RWPE2 (cell line): ENCODE results near the gene TARBP2.

Experiments used
- ATAC-seq: fragments of 200-7000 bp; cut with Tn5 transposase; 3 replicates; pipeline ENCODE4 v1.9.1; 2021; ENCODE audit warnings: low read depth
- DNase-seq: peaks from one replicate; pipeline ENCODE4 v3.0.0-alpha.2; 2020; ENCODE audit warnings: low spot score
- H3K27ac ChIP-seq: fragments of 450-650 bp; 2 replicates; pipeline ENCODE4 v1.5.1; 2017; ENCODE audit warnings: mild to moderate bottlenecking; ENCODE audit not compliant: poor library complexity, severe bottlenecking
- H3K27me3 ChIP-seq: fragments of 250-450 bp; sonication (Bioruptor Pico); 2 replicates; pipeline ENCODE4 v1.5.1; 2021; ENCODE audit warnings: mild to moderate bottlenecking, moderate library complexity; ENCODE audit not compliant: insufficient read depth, poor library complexity, severe bottlenecking
- H3K36me3 ChIP-seq: fragments of 250-450 bp; sonication (Bioruptor Pico); 2 replicates; pipeline ENCODE4 v1.5.1; 2020; ENCODE audit warnings: low read depth, mild to moderate bottlenecking, moderate library complexity
- H3K4me1 ChIP-seq: fragments of 250-450 bp; sonication (Bioruptor Pico); 2 replicates; pipeline ENCODE4 v1.5.1; 2021; ENCODE audit warnings: mild to moderate bottlenecking, moderate library complexity; ENCODE audit not compliant: insufficient read depth, poor library complexity, severe bottlenecking
- H3K4me3 ChIP-seq: fragments of 250-450 bp; sonication (Bioruptor Pico); 2 replicates; pipeline ENCODE4 v1.5.1; 2021; ENCODE audit warnings: mild to moderate bottlenecking, moderate library complexity; ENCODE audit not compliant: severe bottlenecking
- H3K9me3 ChIP-seq: fragments of 250-450 bp; sonication (Bioruptor Pico); 2 replicates; pipeline ENCODE4 v1.5.1; 2021; ENCODE audit warnings: mild to moderate bottlenecking, moderate library complexity; ENCODE audit not compliant: severe bottlenecking
- CTCF ChIP-seq: fragments of 450-650 bp; IDR thresholded peaks from one replicate; pipeline ENCODE4 v1.5.1; 2017; ENCODE audit warnings: mild to moderate bottlenecking, moderate library complexity; ENCODE audit not compliant: poor library complexity, severe bottlenecking

Gene TARBP2

GRCh38 chr12:53530920-53531319 is 29.8 kb downstream of the TARBP2 start:
- no peak for DNase-seq
- H3K36me3 ChIP-seq, result peaks cover 72% of the 10 kb centered on the region
- no peaks in the 10 kb centered on the region for H3K9me3 ChIP-seq
- H3K4me3 ChIP-seq, result no peak overlapping the region
- TF ChIP-seq CTCF, result no peak
- H3K27me3 ChIP-seq, result no peaks in the 10 kb centered on the region
- H3K4me1 ChIP-seq, result no peaks in the 10 kb centered on the region
- no peak overlapping the region for H3K27ac ChIP-seq
- ATAC-seq, result peak; percentile 76

- no peak overlapping the region for H3K27ac ChIP-seq
- H3K4me1 ChIP-seq, result no peaks in the 10 kb centered on the region
- no peak overlapping the region for H3K4me3 ChIP-seq
- H3K27me3 ChIP-seq, result no peaks in the 10 kb centered on the region
- peaks cover 83% of the 10 kb centered on the region for H3K36me3 ChIP-seq
- H3K9me3 ChIP-seq, result no peaks in the 10 kb centered on the region
- no peak for TF ChIP-seq CTCF
- no peak for DNase-seq
- ATAC-seq, result no peak
Measured at GRCh38 chr12:53532021-53532420, 30.9 kb downstream of the TARBP2 start.

GRCh38 chr12:53532524-53533445 is 31.7 kb downstream of the TARBP2 start:
- H3K27ac ChIP-seq, result no peak overlapping the region
- H3K4me1 ChIP-seq, result peaks cover 3% of the 10 kb centered on the region
- no peak for TF ChIP-seq CTCF
- no peaks in the 10 kb centered on the region for H3K9me3 ChIP-seq
- ATAC-seq (no peak), DNase-seq (no peak)
- no peaks in the 10 kb centered on the region for H3K27me3 ChIP-seq
- peaks cover 89% of the 10 kb centered on the region for H3K36me3 ChIP-seq
- no peak overlapping the region for H3K4me3 ChIP-seq

- no peak overlapping the region for H3K27ac ChIP-seq
- no peak for ATAC-seq
- no peaks in the 10 kb centered on the region for H3K9me3 ChIP-seq
- TF ChIP-seq CTCF, result no peak
- peaks cover 9% of the 10 kb centered on the region for H3K4me1 ChIP-seq
- DNase-seq, result no peak
- no peaks in the 10 kb centered on the region for H3K27me3 ChIP-seq
- H3K4me3 ChIP-seq, result no peak overlapping the region
- H3K36me3 ChIP-seq, result peaks cover 88% of the 10 kb centered on the region
Measured at GRCh38 chr12:53533471-53533870, 32.4 kb downstream of the TARBP2 start.

GRCh38 chr12:53536962-53537361 is 35.9 kb downstream of the TARBP2 start:
- no peak overlapping the region for H3K27ac ChIP-seq
- TF ChIP-seq CTCF, result no peak
- H3K4me1 ChIP-seq, result peaks cover 13% of the 10 kb centered on the region
- H3K27me3 ChIP-seq, result no peaks in the 10 kb centered on the region
- ATAC-seq (no peak), DNase-seq (no peak)
- peaks cover 70% of the 10 kb centered on the region for H3K36me3 ChIP-seq
- H3K9me3 ChIP-seq, result no peaks in the 10 kb centered on the region
- H3K4me3 ChIP-seq, result no peak overlapping the region
